Measurements from ENCODE around the gene CCDC30.

The CCDC30 gene

DNA sequence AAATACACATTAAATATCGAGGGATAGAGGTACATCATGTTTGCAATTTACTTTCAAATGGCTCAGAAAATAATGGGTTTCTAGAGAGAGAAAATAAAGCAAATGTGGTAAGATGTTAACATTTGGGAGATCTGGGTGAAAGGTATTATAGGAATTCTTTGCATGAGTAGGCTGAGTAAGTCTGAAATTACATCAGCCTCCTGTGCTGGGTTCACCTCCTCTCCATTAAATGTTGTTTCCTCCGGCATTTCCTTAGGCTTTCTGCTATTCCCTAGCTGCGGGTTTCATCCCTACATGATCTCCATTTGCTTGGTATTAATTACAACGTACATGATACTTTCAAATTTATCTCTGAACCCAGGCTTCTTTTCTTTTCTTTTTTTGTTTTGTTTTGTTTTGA is 38.9 kb upstream of the CCDC30 start:
- 94% methylated on average over 3 to 4 of the region's 4 CpGs for WGBS, 2 experiments
- no peaks in the 10 kb centered on the region for H3K36me3 ChIP-seq (ENCODE audit: control insufficient read depth, insufficient read depth, low read length)
- H3K4me3 ChIP-seq (ENCODE audit: insufficient read depth, low read depth, low read length): no peak overlapping the region
- H3K4me1 ChIP-seq (ENCODE audit: control insufficient read depth, insufficient read depth, low read length): peaks cover 7% of the 10 kb centered on the region
- H3K27me3 ChIP-seq (ENCODE audit: control insufficient read depth, insufficient read depth, low read length, poor library complexity, severe bottlenecking): no peaks in the 10 kb centered on the region
- H3K27ac ChIP-seq (ENCODE audit: insufficient read depth, low read depth, low read length, poor library complexity, severe bottlenecking): no peak overlapping the region
- no peaks in the 10 kb centered on the region for H3K9me3 ChIP-seq (ENCODE audit: control insufficient read depth, low read length)

- 81 to 90% methylated on average over 2 of the region's 4 CpGs for WGBS, 2 experiments
- Histone ChIP-seq H3K4me3 (ENCODE audit: insufficient read depth, low read depth, low read length) (no peak overlapping the region), H3K27ac (ENCODE audit: insufficient read depth, low read depth, low read length, poor library complexity, severe bottlenecking) (no peak overlapping the region), H3K27me3 (ENCODE audit: control insufficient read depth, insufficient read depth, low read length, poor library complexity, severe bottlenecking) (no peaks in the 10 kb centered on the region), H3K36me3 (ENCODE audit: control insufficient read depth, insufficient read depth, low read length) (no peaks in the 10 kb centered on the region), H3K9me3 (ENCODE audit: control insufficient read depth, low read length) (no peaks in the 10 kb centered on the region), H3K4me1 (ENCODE audit: control insufficient read depth, insufficient read depth, low read length) (no peaks in the 10 kb centered on the region)
These were observed 35.8 kb upstream of the CCDC30 start for GRCh38 chr1:42427240-42427639.

DNA sequence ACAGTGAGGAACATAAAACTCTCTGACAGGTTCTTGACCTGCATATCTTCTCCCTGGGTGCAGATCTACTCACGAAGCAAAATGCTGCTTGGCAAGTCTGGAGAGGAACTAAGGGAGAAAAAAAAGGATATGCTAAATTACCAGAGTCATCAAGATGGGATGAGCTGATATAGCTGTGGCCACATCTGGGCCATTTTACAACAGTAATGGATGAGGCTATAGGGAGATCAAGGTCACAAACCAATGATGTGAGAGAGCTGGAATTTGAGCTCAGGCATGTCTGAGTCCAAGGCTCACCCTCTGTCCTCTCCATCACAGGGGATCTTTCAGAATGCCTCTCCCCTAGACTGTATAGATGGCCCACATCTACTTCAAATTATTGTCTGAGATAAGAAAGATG is 33.5 kb upstream of the CCDC30 start:
- H3K36me3 ChIP-seq (ENCODE audit: control insufficient read depth, insufficient read depth, low read length): no peaks in the 10 kb centered on the region
- H3K27ac ChIP-seq (ENCODE audit: insufficient read depth, low read depth, low read length, poor library complexity, severe bottlenecking): no peak overlapping the region
- no peaks in the 10 kb centered on the region for H3K27me3 ChIP-seq (ENCODE audit: control insufficient read depth, insufficient read depth, low read length, poor library complexity, severe bottlenecking)
- H3K4me1 ChIP-seq (ENCODE audit: control insufficient read depth, insufficient read depth, low read length): no peaks in the 10 kb centered on the region
- no peaks in the 10 kb centered on the region for H3K9me3 ChIP-seq (ENCODE audit: control insufficient read depth, low read length)
- 84 to 96% methylated on average over 1 of the region's 1 CpG for WGBS, 2 experiments
- H3K4me3 ChIP-seq (ENCODE audit: insufficient read depth, low read depth, low read length): no peak overlapping the region

DNA sequence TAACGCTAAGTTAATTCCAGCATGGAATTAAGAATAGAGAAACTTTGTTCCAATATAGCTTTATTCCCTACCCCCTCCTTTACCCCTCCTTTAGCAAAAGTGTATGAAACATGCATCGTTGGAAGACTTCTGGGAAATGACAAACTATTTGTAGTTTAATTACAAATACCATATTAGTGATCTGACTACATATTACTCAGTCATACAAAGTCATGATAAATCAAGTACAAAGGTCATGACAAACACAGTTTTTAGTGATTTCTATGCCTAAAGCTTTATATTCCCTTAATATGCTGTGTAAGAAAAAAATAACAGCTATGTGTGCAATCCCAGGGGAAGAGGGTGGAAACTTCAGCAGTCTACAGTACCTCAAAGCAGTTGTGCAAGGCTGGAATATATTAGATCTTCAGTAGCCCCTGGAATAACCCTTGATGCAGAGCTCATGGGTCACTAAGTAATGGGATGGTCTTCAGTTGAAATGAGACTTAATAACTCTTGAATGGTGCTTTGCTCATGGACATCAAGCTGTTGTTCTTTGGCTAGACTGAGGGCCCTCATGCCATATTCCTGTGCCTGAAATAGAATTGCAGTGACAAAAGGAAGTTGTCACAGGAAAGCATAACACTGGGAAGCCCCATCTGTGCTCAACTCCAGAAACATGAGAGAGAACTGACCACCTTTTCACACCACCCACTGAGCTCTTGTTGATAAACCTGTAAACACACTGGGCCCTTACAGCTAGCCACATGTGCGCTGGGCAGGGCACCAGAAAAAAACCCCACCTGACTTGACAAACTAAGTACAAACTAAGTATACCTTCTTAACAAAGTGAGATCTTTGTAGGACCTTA is 32.6 kb upstream of the CCDC30 start:
- Histone ChIP-seq H3K27ac (ENCODE audit: insufficient read depth, low read depth, low read length, poor library complexity, severe bottlenecking) (no peak overlapping the region), H3K4me3 (ENCODE audit: insufficient read depth, low read depth, low read length) (no peak overlapping the region), H3K4me1 (ENCODE audit: control insufficient read depth, insufficient read depth, low read length) (no peaks in the 10 kb centered on the region), H3K27me3 (ENCODE audit: control insufficient read depth, insufficient read depth, low read length, poor library complexity, severe bottlenecking) (no peaks in the 10 kb centered on the region), H3K9me3 (ENCODE audit: control insufficient read depth, low read length) (no peaks in the 10 kb centered on the region), H3K36me3 (ENCODE audit: control insufficient read depth, insufficient read depth, low read length) (no peaks in the 10 kb centered on the region)
- WGBS, 2 experiments: 92 to 100% methylated on average over 2 to 3 of the region's 3 CpGs

DNA sequence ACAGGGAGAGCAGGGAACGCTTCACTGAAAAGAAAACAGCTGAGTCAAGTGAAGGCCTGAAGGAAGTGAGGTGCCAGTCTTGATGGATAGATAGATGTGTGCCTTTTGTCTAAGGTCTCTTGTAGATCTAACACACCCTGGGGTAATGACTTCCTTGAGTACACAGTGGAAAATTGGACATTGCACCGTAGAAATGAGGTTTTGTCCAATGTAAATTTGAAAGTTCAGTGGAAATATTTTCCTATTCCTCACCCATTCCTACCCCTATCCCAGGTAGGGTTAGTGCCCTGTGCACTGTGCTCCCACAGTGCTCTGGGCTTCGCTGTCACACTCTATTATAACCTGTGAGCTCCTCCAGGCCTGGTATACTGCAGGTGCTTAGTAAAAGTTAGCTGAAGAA is 31.6 kb upstream of the CCDC30 start:
- Histone ChIP-seq H3K27ac (ENCODE audit: insufficient read depth, low read depth, low read length, poor library complexity, severe bottlenecking) (no peak overlapping the region), H3K4me1 (ENCODE audit: control insufficient read depth, insufficient read depth, low read length) (no peaks in the 10 kb centered on the region), H3K9me3 (ENCODE audit: control insufficient read depth, low read length) (no peaks in the 10 kb centered on the region), H3K36me3 (ENCODE audit: control insufficient read depth, insufficient read depth, low read length) (no peaks in the 10 kb centered on the region), H3K4me3 (ENCODE audit: insufficient read depth, low read depth, low read length) (no peak overlapping the region), H3K27me3 (ENCODE audit: control insufficient read depth, insufficient read depth, low read length, poor library complexity, severe bottlenecking) (no peaks in the 10 kb centered on the region)
- WGBS, 2 experiments: 86 to 92% methylated on average over 3 of the region's 3 CpGs

GRCh38 chr1:42432714-42433113 is 30.4 kb upstream of the CCDC30 start:
- H3K27me3 ChIP-seq (ENCODE audit: control insufficient read depth, insufficient read depth, low read length, poor library complexity, severe bottlenecking): no peaks in the 10 kb centered on the region
- H3K36me3 ChIP-seq (ENCODE audit: control insufficient read depth, insufficient read depth, low read length): no peaks in the 10 kb centered on the region
- no peak overlapping the region for H3K27ac ChIP-seq (ENCODE audit: insufficient read depth, low read depth, low read length, poor library complexity, severe bottlenecking)
- no peaks in the 10 kb centered on the region for H3K9me3 ChIP-seq (ENCODE audit: control insufficient read depth, low read length)
- H3K4me1 ChIP-seq (ENCODE audit: control insufficient read depth, insufficient read depth, low read length): no peaks in the 10 kb centered on the region
- H3K4me3 ChIP-seq (ENCODE audit: insufficient read depth, low read depth, low read length): no peak overlapping the region
- WGBS, 2 experiments: 88 to 89% methylated on average over 4 of the region's 4 CpGs

DNA sequence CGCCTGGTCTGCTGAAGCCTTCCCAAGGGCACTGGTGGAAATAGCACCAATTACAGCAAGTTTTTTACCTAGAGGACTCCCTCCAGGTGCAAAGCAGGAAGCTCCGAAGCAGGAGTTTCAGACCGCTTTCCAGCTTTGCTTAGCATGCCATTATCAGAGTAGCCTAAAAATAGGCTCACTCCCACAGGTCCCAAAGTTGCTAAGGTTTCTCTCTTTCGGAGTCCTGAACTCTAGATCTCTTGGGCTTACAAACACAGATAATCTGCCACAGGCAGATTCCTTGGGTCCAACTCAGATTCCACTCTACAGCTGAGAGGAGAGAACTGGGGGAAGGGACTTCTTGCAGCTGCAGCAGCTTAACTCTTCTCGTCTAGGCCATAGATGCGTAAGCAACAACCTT is 29.7 kb upstream of the CCDC30 start:
- Histone ChIP-seq H3K9me3 (ENCODE audit: control insufficient read depth, low read length) (no peaks in the 10 kb centered on the region), H3K36me3 (ENCODE audit: control insufficient read depth, insufficient read depth, low read length) (no peaks in the 10 kb centered on the region), H3K27ac (ENCODE audit: insufficient read depth, low read depth, low read length, poor library complexity, severe bottlenecking) (no peak overlapping the region), H3K27me3 (ENCODE audit: control insufficient read depth, insufficient read depth, low read length, poor library complexity, severe bottlenecking) (no peaks in the 10 kb centered on the region), H3K4me1 (ENCODE audit: control insufficient read depth, insufficient read depth, low read length) (no peaks in the 10 kb centered on the region), H3K4me3 (ENCODE audit: insufficient read depth, low read depth, low read length) (no peak overlapping the region)
- 89 to 91% methylated on average over 6 of the region's 6 CpGs for WGBS, 2 experiments

DNA sequence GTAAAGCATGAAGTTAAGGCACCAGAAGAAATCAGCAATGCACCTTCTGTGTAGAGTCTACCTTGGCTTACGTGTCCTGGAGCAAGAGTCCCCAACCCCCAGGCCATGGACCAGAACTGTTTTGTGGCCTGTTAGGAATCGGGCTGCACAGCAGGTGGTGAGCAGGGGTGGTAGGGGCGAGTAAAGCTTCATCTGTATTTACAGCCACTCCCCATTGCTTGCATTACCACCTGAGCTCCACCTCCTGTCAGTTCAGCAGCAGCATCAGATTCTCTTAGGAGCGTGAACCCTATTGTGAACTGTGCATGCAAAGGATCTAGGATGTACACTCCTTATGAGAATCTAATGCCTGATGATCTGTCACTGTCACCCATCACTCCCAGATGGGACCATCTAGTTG is 28.7 kb upstream of the CCDC30 start:
- H3K4me3 ChIP-seq (ENCODE audit: insufficient read depth, low read depth, low read length): no peak overlapping the region
- no peaks in the 10 kb centered on the region for H3K9me3 ChIP-seq (ENCODE audit: control insufficient read depth, low read length)
- H3K27me3 ChIP-seq (ENCODE audit: control insufficient read depth, insufficient read depth, low read length, poor library complexity, severe bottlenecking): no peaks in the 10 kb centered on the region
- H3K36me3 ChIP-seq (ENCODE audit: control insufficient read depth, insufficient read depth, low read length): no peaks in the 10 kb centered on the region
- no peak overlapping the region for H3K27ac ChIP-seq (ENCODE audit: insufficient read depth, low read depth, low read length, poor library complexity, severe bottlenecking)
- no peaks in the 10 kb centered on the region for H3K4me1 ChIP-seq (ENCODE audit: control insufficient read depth, insufficient read depth, low read length)
- WGBS, 2 experiments: 87% methylated on average over 4 of the region's 4 CpGs

GRCh38 chr1:42439940-42440339 is 23.1 kb upstream of the CCDC30 start:
- Histone ChIP-seq H3K27me3 (ENCODE audit: control insufficient read depth, insufficient read depth, low read length, poor library complexity, severe bottlenecking) (no peaks in the 10 kb centered on the region), H3K4me3 (ENCODE audit: insufficient read depth, low read depth, low read length) (no peak overlapping the region), H3K9me3 (ENCODE audit: control insufficient read depth, low read length) (no peaks in the 10 kb centered on the region), H3K4me1 (ENCODE audit: control insufficient read depth, insufficient read depth, low read length) (no peaks in the 10 kb centered on the region), H3K27ac (ENCODE audit: insufficient read depth, low read depth, low read length, poor library complexity, severe bottlenecking) (no peak overlapping the region), H3K36me3 (ENCODE audit: control insufficient read depth, insufficient read depth, low read length) (no peaks in the 10 kb centered on the region)
- 81 to 97% methylated on average over 2 of the region's 2 CpGs for WGBS, 2 experiments

- no peak overlapping the region for H3K4me3 ChIP-seq (ENCODE audit: insufficient read depth, low read depth, low read length)
- no peaks in the 10 kb centered on the region for H3K36me3 ChIP-seq (ENCODE audit: control insufficient read depth, insufficient read depth, low read length)
- H3K27ac ChIP-seq (ENCODE audit: insufficient read depth, low read depth, low read length, poor library complexity, severe bottlenecking): no peak overlapping the region
- no peaks in the 10 kb centered on the region for H3K4me1 ChIP-seq (ENCODE audit: control insufficient read depth, insufficient read depth, low read length)
- H3K27me3 ChIP-seq (ENCODE audit: control insufficient read depth, insufficient read depth, low read length, poor library complexity, severe bottlenecking): no peaks in the 10 kb centered on the region
- no peaks in the 10 kb centered on the region for H3K9me3 ChIP-seq (ENCODE audit: control insufficient read depth, low read length)
- 81 to 86% methylated on average over 2 of the region's 2 CpGs for WGBS, 2 experiments
These were observed 20.4 kb upstream of the CCDC30 start for GRCh38 chr1:42442662-42443061.

All from ectodermal cell (in vitro differentiated cells).